ENCODE data around the gene MDN1.
A peak's percentile ranks its signal among the peaks of the same experiment; 100 is the strongest.
"Not testable (repeated sequence)": the region's sequence is repeated elsewhere in the genome, so short reads cannot be mapped to it uniquely, and the experiment has no call there.

The MDN1 gene

GRCh38 chr6:89819336-89820130 lies at the start of gene MDN1:
MDN1 (minus strand) TSS chr6:89819794; CDS start chr6:89819607, 187 bp downstream.
- peak; percentile 89 for DNase-seq

GRCh38 chr6:89866024-89866678 lies 46.6 kb upstream of the MDN1 start:
- DNase-seq: no peak

- DNase-seq: no peak
Observed at GRCh38 chr6:89862698-89863097, 43.1 kb upstream of the MDN1 start.

- no peak for DNase-seq
Observed at GRCh38 chr6:89862273-89862672, 42.7 kb upstream of the MDN1 start.

GRCh38 chr6:89859744-89860143 lies 40.1 kb upstream of the MDN1 start:
- DNase-seq: no peak

GRCh38 chr6:89858041-89858440 lies 38.4 kb upstream of the MDN1 start:
- DNase-seq: no peak

- no peak for DNase-seq
Observed at GRCh38 chr6:89853068-89853467, 33.5 kb upstream of the MDN1 start.

- DNase-seq: not testable (repeated sequence)
Observed at GRCh38 chr6:89847513-89847912, 27.9 kb upstream of the MDN1 start.

GRCh38 chr6:89843070-89843469 lies 23.5 kb upstream of the MDN1 start:
- DNase-seq: no peak

- no peak for DNase-seq
Observed at GRCh38 chr6:89842228-89842627, 22.6 kb upstream of the MDN1 start.

GRCh38 chr6:89840538-89840937 lies 20.9 kb upstream of the MDN1 start:
- DNase-seq: no peak

GRCh38 chr6:89836639-89837222 lies 17.1 kb upstream of the MDN1 start:
- no peak for DNase-seq

- DNase-seq: peak; percentile 66
Observed at GRCh38 chr6:89834884-89835792, 15.5 kb upstream of the MDN1 start.

- no peak for DNase-seq
Observed at GRCh38 chr6:89830170-89830809, 10.7 kb upstream of the MDN1 start.

- peak; percentile 96 for DNase-seq
Observed at GRCh38 chr6:89829472-89830169, 10.0 kb upstream of the MDN1 start, which contains the start of gene CASP8AP2. CASP8AP2 (plus strand) TSS chr6:89829880.

- no peak for DNase-seq
Observed at GRCh38 chr6:89828988-89829471, 9.4 kb upstream of the MDN1 start.

GRCh38 chr6:89828475-89828987 lies 8.9 kb upstream of the MDN1 start:
- DNase-seq: not testable (repeated sequence)

- no peak for DNase-seq
Observed at GRCh38 chr6:89826029-89826528, 6.5 kb upstream of the MDN1 start.

- peak; percentile 15 for DNase-seq
Observed at GRCh38 chr6:89818977-89819335, 638 bp downstream of the MDN1 start.

- no peak for DNase-seq
Observed at GRCh38 chr6:89817481-89817880, 2.1 kb downstream of the MDN1 start.

- not testable (repeated sequence) for DNase-seq
Observed at GRCh38 chr6:89813422-89813821, 6.2 kb downstream of the MDN1 start.

All from CD4-positive, alpha-beta T cell treated with Interleukin-21 for 1 hour (primary cell).